GM12892 (cell line): Measurements from ENCODE around the gene PPA1.
"Not testable (repeated sequence)": the region's sequence is repeated elsewhere in the genome, so short reads cannot be mapped to it uniquely, and the experiment has no call there.

ENCODE experiments used
- DNase-seq: peaks from one replicate; pipeline ENCODE4 v3.0.0; 2011; ENCODE audit not compliant: insufficient read length
- FAIRE-seq: peaks from 2 replicates; lab custom pipeline; 2011; peaks lifted over from hg19 to GRCh38; lab: Jason Lieb, UNC
- POLR2A ChIP-seq: IDR thresholded peaks from 2 replicates; pipeline ENCODE4 v1.6.1; 2011; ENCODE audit warnings: low read depth, low read length, control low read depth
- POLR2AphosphoS5 ChIP-seq: IDR thresholded peaks from 2 replicates; pipeline ENCODE4 v1.6.1; 2011; ENCODE audit warnings: low read depth, low read length, control low read depth
- TAF1 ChIP-seq: IDR thresholded peaks from 2 replicates; pipeline ENCODE4 v1.6.1; 2011; ENCODE audit warnings: low read depth, mild to moderate bottlenecking, control low read depth, low read length, borderline replicate concordance

The PPA1 gene

DNA sequence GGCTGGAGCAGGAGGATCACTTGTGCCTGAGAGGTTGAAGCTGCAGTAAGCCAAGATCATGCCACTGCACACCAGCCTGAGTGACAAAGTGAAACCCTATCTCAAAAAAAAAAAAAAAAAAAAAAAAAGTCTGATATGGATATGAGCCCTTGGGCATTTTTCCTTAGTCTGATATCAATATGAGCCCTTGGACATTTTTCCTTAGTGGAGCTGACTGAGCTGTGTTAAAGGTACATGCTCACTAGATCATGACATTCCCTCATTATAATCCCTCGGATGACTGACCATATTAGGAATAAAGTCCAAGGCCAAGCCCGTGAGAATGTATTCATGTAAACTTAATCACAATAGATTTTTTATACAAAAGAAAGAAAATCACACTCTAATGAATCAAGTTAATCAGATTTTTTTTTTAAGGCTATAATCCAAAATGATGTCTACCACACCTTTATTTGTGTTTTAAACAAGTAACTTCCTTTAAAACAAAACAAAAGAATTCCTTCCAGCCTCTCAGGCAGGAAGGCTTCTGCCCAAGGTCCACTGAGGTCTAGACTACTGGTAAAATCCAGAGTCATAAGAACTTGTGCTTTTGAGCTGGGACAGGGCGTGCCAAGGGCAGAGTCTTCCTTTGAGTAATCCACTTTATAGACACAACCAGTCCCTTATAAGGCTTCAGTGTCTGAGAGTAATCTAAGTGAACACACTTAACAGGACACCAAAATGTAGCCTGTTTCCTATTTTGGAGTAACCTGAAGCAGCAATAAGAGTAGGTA lies 5.5 kb downstream of the PPA1 start:
- TF ChIP-seq POLR2A: no peak
- TF ChIP-seq POLR2AphosphoS5: no peak
- no peak for TF ChIP-seq TAF1
- DNase-seq (no peak), FAIRE-seq (no peak)

- no peak for DNase-seq
- TF ChIP-seq TAF1: no peak
- no peak for TF ChIP-seq POLR2A
- TF ChIP-seq POLR2AphosphoS5: no peak
- no peak for FAIRE-seq
Measured at GRCh38 chr10:70223728-70224127, 9.5 kb downstream of the PPA1 start.

DNA sequence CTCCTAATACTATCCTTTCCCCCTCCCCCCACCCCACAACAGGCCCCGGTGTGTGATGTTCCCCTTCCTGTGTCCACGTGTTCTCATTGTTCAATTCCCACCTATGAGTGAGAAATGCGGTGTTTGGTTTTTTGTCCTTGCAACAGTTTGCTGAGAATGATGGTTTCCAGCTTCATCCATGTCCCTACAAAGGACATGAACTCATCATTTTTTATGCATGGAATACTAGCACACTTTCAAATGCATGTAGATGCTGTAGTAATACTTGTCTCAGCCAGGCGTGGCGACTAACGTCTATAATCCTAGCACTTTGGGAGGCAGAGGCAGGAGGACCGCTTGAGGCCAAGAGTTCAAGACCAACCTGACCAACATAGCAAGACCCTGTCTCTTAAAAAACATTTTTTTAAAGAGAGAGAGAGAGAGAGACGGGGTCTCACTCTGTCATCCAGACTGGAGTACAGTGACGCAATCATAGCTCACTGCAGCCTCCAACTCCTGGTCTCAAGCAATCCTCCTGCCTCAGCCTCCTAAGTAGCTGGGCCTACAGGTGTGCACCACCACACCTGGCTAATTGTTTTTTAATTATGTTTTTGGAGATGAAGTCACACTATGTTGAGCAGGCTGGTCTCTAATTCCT lies 10.3 kb downstream of the PPA1 start:
- not testable (repeated sequence) for DNase-seq, FAIRE-seq

DNA sequence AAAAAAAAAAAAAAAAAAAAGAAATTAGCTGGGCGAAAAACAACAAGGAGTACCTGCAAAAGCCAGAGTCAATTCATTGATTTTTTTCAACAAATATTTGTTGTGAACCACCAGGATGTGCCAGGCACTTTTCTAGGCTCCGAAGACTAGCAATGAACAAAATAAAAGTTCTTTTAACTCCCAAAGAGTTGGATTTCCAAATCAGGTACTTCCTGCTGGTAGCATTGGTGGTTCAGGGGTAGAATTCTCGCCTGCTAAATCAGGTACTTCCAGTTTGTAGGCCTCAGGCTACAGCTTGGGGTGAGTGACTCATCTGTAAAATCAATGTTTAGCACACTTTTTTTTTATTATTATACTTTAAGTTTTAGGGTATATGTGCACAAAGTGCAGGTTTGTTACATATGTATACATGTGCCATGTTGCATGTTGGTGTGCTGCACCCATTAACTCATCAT lies 10.9 kb downstream of the PPA1 start:
- DNase-seq: no peak
- no peak for TF ChIP-seq POLR2A
- TF ChIP-seq POLR2AphosphoS5: no peak
- no peak for TF ChIP-seq TAF1
- FAIRE-seq: no peak

DNA sequence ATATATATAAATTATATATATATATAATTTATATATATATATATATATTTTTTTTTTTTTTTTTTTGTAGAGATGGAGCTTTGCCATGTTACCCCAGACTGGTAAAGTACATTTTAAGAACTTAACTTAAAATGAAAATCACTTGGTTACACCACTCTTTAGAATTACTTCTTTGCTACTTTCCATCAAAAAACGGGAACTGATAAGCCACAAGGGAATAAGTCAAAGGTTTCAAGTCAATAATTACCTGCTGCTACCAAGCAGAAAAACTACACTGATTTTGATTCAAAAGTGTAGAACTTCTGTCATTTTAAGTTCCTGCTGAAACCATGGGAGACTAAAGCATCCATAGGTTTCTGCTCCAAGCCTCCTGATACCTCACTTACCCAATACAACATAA lies 12.2 kb downstream of the PPA1 start:
- no peak for FAIRE-seq

DNA sequence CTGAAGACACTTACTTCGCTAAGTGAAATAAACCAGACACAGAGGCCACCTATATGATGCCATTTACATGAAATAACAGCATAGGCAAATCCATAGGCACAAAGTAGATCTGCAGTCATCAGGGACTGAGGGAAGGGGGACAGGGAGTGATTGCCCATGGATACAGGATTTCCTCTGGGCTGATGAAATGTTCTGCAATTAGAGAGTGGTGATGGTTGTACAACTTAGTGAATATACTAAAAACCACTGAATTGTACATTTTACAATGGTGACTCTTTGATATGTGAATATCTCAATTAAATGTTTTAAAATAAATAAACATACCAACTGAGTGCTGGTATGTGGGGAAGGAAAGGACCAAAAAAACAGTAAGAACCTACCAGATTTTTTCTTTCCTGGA lies 20.4 kb downstream of the PPA1 start:
- FAIRE-seq (no peak), DNase-seq (no peak)
- TF ChIP-seq POLR2A: no peak
- TF ChIP-seq TAF1: no peak
- no peak for TF ChIP-seq POLR2AphosphoS5

More for the DNA sequence above, 12.2 kb downstream of the PPA1 start:
- no peak for TF ChIP-seq POLR2AphosphoS5
- TF ChIP-seq POLR2A: no peak
- no peak for TF ChIP-seq TAF1
- DNase-seq: no peak

DNA sequence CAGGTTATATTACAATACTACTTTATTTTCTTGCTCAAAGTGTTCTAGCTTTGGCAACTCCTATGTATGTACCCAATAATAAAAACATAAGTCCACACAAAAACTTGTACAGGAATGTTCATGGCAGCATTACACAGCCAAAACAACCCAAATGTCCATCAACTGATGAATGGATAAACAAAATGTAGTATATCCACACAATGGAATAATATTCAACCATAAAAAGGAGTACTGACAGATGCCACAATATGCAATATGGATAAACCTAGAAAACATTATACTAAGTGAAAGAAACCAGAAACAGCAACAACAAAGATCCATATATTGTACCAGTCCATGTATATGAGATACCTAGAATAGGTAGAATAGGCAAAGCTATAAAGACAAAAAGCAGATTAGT lies 21.0 kb downstream of the PPA1 start:
- FAIRE-seq (peak; percentile 5), DNase-seq (no peak)
- TF ChIP-seq POLR2A (no peak), POLR2AphosphoS5 (no peak), TAF1 (no peak)

DNA sequence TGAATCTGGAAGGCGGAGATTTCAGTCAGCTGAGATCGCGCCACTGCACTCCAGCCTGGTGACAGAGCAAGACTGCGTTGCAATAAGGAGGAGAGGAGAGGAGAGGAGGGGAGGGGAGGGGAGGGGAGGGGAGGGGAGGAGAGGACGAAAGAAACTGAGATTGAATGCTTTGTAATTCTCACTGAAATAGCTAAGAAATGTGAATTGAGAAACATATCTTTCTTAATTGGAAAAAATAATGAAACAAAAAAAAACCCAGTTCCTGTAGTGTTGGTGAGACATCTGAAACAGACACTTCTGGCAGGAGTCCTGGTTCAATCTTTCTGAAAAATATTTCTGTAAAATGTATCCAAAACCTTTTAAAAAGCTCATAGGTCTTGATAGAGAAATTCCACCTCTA lies 26.5 kb downstream of the PPA1 start:
- DNase-seq (no peak), FAIRE-seq (no peak)
- TF ChIP-seq POLR2A (no peak), TAF1 (no peak), POLR2AphosphoS5 (no peak)

GRCh38 chr10:70201105-70201504 lies 32.1 kb downstream of the PPA1 start:
- TF ChIP-seq POLR2AphosphoS5 (no peak), TAF1 (no peak), POLR2A (no peak)
- DNase-seq: no peak
- no peak for FAIRE-seq

GRCh38 chr10:70198696-70199466 lies 34.3 kb downstream of the PPA1 start:
- TF ChIP-seq TAF1 (no peak), POLR2A (no peak), POLR2AphosphoS5 (no peak)
- FAIRE-seq (no peak), DNase-seq (no peak)

DNA sequence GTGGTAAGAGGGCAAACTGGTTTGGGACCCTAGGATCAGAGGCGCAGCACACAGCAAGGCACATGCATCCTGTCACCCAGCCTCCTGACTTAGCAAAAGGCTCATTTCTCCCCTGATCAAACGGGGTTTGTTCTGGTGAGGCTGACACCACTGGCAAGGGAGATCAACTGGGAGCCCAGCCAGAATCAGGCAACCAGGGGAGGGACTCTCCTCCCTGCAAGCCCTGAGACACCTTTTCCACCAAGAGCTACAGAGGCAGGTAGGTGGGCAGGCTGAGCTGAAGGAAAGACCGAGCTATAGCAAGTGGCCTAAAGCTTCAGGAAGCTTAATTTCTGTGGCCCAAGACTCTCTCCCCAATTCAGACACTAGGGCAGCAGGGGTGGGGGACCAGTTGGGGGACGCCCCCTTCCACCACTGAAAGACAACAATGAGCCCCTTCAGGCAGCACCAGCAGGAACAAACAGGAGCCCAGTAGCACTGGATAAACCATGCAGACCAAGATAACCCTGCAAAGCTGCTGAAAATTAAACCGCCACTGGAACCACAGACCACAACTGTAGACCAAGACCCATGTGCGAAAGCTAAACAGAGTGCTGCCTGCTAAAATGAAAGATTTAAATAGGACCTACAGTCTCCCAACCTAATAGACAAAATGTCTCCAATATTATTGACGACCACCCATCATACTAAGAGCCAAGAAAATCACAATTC lies 35.8 kb downstream of the PPA1 start:
- no peak for TF ChIP-seq TAF1
- TF ChIP-seq POLR2A: no peak
- TF ChIP-seq POLR2AphosphoS5: no peak
- FAIRE-seq (no peak), DNase-seq (no peak)
